HUES64 (cell line): ENCODE measurements around the gene POLR2E.

Source experiments
- H3K27ac ChIP-seq: 2 replicates; pipeline ENCODE4 v1.7.0; 2013; ENCODE audit warnings: low read depth, low read length, inconsistent platforms
- H3K27me3 ChIP-seq: 2 replicates; pipeline ENCODE4 v1.6.1; 2013; ENCODE audit warnings: mild to moderate bottlenecking, low read length; ENCODE audit not compliant: insufficient read depth
- H3K36me3 ChIP-seq: 2 replicates; pipeline ENCODE4 v1.6.1; 2013; ENCODE audit warnings: mild to moderate bottlenecking, low read length; ENCODE audit not compliant: insufficient read depth
- H3K4me1 ChIP-seq: 2 replicates; pipeline ENCODE4 v1.6.1; 2013; ENCODE audit warnings: mild to moderate bottlenecking, low read length, moderate library complexity; ENCODE audit not compliant: insufficient read depth
- H3K4me3 ChIP-seq: 2 replicates; pipeline ENCODE4 v1.5.1; 2013; ENCODE audit warnings: mild to moderate bottlenecking, low read length, moderate library complexity
- H3K9ac ChIP-seq: 2 replicates; pipeline ENCODE4 v1.6.1; 2013; ENCODE audit warnings: mild to moderate bottlenecking, low read depth, low read length
- H3K9me3 ChIP-seq: 2 replicates; pipeline ENCODE4 v1.6.1; 2013; ENCODE audit warnings: low read depth, low read length; ENCODE audit not compliant: insufficient read depth
- WGBS: fragments of 150-250, 120-280 bp; methylation state at CpG from one replicate; pipeline ENCODE4 v1.1.7; 2013; ENCODE audit warnings: missing lambda C conversion rate; 5-methylcytosine and 5-hydroxymethylcytosine counted together

The POLR2E gene

DNA sequence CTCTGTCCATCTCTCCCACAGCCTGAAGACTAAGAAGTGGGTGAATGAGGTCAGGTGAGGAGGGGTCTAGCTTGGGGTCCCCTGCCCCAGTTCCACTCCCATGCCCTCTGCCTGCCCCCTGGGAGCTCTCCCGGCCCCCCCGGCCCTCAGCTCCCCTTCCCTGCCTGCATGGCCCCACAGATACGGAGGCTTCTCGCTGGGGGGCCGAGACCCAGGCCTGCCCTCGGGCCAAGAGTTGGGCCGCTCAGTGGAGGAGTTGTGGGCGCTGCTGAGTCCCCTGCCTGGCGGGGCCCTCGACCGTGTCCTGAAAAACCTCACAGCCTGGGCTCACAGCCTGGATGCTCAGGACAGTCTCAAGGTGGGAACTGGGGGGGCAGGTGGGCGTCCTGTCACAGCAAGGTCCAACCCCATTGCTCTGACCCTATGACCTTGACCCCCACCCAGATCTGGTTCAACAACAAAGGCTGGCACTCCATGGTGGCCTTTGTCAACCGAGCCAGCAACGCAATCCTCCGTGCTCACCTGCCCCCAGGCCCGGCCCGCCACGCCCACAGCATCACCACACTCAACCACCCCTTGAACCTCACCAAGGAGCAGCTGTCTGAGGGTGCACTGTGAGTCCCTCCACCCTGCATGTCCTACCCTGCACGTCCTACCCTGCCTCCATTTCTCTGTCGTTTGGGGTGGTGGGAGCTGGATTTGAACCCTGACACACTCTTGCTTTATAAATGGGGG is 39.1 kb downstream of the POLR2E start:
- Histone ChIP-seq H3K36me3 (peaks cover 19% of the 10 kb centered on the region; the same call in 1 of the 2 replicates), H3K4me3 (no peak overlapping the region), H3K27ac (no peak overlapping the region), H3K9me3 (peaks cover 31% of the 10 kb centered on the region), H3K27me3 (no peaks in the 10 kb centered on the region), H3K9ac (no peak overlapping the region), H3K4me1 (no peaks in the 10 kb centered on the region)
- WGBS: 91% methylated on average over 20 of the region's 20 CpGs

DNA sequence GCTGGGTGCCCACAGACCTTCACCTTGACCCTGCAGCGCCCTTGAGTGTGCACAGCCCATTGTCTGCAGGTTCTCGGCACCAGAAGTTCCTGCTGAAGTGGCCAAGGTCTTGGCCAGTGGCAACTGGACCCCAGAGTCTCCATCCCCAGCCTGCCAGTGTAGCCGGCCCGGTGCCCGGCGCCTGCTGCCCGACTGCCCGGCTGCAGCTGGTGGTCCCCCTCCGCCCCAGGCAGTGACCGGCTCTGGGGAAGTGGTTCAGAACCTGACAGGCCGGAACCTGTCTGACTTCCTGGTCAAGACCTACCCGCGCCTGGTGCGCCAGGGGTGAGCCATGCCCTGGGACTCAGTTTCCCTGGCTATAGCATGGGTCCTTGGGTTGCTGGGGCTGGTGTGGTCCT is 40.1 kb downstream of the POLR2E start:
- peaks cover 31% of the 10 kb centered on the region for H3K9me3 ChIP-seq
- no peak overlapping the region for H3K27ac ChIP-seq
- H3K36me3 ChIP-seq: peaks cover 19% of the 10 kb centered on the region; the same call in 1 of the 2 replicates
- H3K27me3 ChIP-seq: no peaks in the 10 kb centered on the region
- no peak overlapping the region for H3K4me3 ChIP-seq
- H3K9ac ChIP-seq: no peak overlapping the region
- no peaks in the 10 kb centered on the region for H3K4me1 ChIP-seq
- 91% methylated on average over 14 of the region's 14 CpGs for WGBS

DNA sequence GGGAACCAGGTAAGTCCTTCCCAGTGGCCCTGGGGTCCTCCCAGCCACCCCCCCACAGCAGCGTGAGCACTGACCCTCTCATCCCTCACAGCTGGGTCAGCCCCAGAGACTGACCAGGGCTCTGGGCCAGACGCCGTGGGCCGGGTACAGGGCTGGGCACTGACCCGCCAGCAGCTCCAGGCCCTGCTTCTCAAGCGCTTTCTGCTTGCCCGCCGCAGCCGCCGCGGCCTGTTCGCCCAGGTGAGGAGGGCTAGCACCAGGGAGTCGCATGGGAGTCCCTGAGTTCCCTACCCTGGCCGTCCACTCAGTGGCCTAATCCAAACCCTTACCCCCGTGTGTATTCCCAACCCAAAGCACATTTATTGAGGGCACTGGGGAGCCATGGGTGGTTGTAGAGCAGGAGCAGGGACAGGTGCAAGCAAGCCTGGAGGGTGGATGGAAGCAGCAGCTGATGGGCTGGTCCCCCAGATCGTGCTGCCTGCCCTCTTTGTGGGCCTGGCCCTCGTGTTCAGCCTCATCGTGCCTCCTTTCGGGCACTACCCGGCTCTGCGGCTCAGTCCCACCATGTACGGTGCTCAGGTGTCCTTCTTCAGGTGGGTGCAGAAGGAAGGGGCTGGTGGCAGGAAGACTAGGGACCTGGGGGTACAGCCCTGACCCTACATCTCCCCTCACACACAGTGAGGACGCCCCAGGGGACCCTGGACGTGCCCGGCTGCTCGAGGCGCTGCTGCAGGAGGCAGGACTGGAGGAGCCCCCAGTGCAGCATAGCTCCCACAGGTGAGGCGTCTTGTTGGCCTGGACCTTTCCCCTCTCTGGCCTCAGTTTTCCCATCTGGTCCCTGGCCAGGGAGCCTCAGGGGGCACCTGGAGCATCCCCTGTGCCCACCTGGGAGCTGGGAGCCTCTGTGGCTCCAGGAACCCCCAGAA is 40.8 kb downstream of the POLR2E start:
- no peaks in the 10 kb centered on the region for H3K4me1 ChIP-seq
- no peaks in the 10 kb centered on the region for H3K27me3 ChIP-seq
- peaks cover 31% of the 10 kb centered on the region for H3K9me3 ChIP-seq
- H3K27ac ChIP-seq: no peak overlapping the region
- 95% methylated on average over 28 of the region's 28 CpGs for WGBS
- H3K4me3 ChIP-seq: no peak overlapping the region
- H3K9ac ChIP-seq: no peak overlapping the region
- peaks cover 19% of the 10 kb centered on the region; the same call in 1 of the 2 replicates for H3K36me3 ChIP-seq

DNA sequence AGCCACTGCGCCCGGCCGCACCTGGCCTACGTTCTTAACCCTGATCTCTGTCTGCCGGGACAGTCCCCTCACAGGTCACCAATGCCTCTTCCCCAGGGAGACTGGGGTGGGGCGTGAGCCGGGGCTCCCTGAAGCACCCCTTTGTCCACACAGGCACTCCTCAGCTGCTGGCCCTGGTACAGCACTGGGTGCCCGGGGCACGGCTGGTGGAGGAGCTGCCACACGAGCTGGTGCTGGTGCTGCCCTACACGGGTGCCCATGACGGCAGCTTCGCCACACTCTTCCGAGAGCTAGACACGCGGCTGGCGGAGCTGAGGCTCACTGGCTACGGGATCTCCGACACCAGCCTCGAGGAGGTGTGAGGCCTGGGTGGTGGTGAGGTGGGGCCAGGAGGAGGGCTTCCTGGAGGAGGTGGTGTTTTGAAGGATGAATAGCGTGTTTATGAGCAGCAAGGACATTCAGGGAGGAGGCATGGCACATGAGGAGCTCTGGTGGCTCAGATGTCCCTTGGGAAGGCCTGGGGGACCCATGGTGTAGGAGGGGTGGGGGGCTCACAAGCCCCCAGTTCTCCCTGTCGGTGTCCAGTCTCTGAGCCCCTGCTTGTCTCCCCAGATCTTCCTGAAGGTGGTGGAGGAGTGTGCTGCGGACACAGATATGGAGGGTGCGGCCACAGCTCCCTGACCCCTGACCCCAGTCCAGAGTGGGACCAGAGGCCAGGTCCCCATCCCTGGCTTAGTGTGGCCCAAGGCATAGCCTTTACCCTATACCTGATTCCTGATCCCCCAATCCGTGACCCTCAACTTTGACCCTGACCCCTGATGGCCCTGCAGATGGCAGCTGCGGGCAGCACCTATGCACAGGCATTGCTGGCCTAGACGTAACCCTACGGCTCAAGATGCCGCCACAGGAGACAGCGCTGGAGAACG is 41.7 kb downstream of the POLR2E start:
- H3K27ac ChIP-seq: no peak overlapping the region
- H3K27me3 ChIP-seq: no peaks in the 10 kb centered on the region
- H3K36me3 ChIP-seq: peaks cover 19% of the 10 kb centered on the region; the same call in 1 of the 2 replicates
- no peak overlapping the region for H3K9ac ChIP-seq
- H3K4me3 ChIP-seq: no peak overlapping the region
- H3K4me1 ChIP-seq: no peaks in the 10 kb centered on the region
- H3K9me3 ChIP-seq: peaks cover 25% of the 10 kb centered on the region
- 90% methylated on average over 31 of the region's 31 CpGs for WGBS

DNA sequence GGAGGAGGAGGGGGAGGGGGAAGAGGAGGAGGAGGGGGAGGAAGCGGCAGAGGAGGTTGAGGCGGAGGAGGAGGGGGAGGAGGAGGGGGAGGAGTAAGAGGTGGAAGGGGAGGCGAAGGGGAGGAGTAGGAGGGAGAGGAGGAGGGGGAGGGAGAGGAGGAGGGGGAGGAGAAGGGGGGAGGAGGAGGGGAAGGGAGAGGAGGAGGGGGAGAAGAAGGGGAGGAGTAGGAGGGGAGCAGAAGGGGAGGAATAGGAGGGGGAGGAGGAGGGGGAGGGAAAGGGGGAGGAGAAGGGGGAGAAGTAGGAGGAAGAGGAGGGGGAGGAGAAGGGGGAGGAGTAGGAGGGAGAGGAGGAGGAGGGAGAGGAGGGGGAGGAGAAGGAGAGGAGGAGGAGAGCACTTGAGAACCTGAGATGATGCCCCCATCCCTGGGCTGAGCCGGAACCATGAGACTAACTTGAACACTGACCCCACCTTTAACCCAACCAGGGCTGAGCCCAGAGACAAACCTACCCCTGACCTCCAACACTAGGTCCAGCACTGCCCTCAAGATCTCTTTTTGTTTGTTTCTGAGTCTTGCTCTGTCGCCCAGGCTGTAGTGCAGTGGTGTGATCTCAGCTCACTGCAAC is 42.7 kb downstream of the POLR2E start:
- no peaks in the 10 kb centered on the region for H3K4me1 ChIP-seq
- no peak overlapping the region for H3K4me3 ChIP-seq
- H3K36me3 ChIP-seq: peaks cover 19% of the 10 kb centered on the region; the same call in 1 of the 2 replicates
- H3K27ac ChIP-seq: no peak overlapping the region
- no peak overlapping the region for H3K9ac ChIP-seq
- H3K9me3 ChIP-seq: peaks cover 16% of the 10 kb centered on the region
- H3K27me3 ChIP-seq: no peaks in the 10 kb centered on the region
- 79% methylated on average over 3 of the region's 5 CpGs for WGBS

DNA sequence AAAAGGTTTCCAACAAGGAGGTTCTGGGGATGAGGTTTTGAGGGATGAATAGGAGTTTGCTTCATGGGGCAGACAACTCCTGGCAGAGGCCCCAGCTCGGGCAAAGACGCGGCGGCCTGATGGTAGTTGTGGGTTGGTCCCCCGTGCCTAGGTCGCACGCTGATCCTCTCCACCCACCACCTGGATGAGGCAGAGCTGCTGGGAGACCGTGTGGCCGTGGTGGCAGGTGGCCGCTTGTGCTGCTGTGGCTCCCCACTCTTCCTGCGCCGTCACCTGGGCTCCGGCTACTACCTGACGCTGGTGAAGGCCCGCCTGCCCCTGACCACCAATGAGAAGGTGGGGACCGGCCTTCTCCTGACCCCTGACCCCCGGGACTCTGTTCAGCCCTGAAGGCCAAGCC is 43.4 kb downstream of the POLR2E start:
- no peaks in the 10 kb centered on the region for H3K27me3 ChIP-seq
- peaks cover 15% of the 10 kb centered on the region; the same call in 1 of the 2 replicates for H3K36me3 ChIP-seq
- H3K4me1 ChIP-seq: no peaks in the 10 kb centered on the region
- H3K9me3 ChIP-seq: peaks cover 9% of the 10 kb centered on the region; the same call in 1 of the 2 replicates
- H3K4me3 ChIP-seq: no peak overlapping the region
- no peak overlapping the region for H3K9ac ChIP-seq
- H3K27ac ChIP-seq: no peak overlapping the region
- WGBS: 69% methylated on average over 17 of the region's 17 CpGs

DNA sequence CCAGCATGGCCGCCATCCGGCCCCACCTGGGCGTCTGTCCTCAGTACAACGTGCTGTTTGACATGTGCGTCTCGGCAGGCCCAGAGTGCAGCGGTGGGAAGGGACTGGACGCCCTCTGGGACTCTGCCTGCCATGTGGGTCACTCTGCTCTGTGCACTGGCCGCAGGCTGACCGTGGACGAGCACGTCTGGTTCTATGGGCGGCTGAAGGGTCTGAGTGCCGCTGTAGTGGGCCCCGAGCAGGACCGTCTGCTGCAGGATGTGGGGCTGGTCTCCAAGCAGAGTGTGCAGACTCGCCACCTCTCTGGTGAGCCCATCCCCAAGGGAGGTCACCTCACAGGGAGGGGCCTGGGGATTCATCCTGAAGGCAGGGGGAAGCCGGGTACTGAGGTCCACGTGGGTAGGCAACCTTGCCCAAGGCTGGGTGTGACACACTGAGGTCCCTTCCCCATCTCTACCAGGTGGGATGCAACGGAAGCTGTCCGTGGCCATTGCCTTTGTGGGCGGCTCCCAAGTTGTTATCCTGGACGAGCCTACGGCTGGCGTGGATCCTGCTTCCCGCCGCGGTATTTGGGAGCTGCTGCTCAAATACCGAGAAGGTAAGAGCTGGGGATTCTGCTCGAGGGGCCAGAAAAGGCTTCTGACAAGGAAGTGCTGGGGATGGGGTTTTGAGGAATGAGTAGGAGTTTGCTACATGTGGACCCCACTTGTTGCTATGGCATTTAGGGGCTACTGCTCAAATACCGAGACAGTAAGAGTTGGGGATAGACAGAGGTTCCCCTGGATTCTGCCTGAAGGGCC is 44.0 kb downstream of the POLR2E start:
- WGBS: 57% methylated on average over 31 of the region's 31 CpGs
- no peak overlapping the region for H3K4me3 ChIP-seq
- H3K4me1 ChIP-seq: no peaks in the 10 kb centered on the region
- peaks cover 10% of the 10 kb centered on the region; the same call in 1 of the 2 replicates for H3K36me3 ChIP-seq
- H3K9ac ChIP-seq: no peak overlapping the region
- H3K9me3 ChIP-seq: 0 out of 2 replicates have a peak, but pooled peaks cover 3% of the 10 kb centered on the region
- peak overlapping the region; percentile 25; the same call in 1 of the 2 replicates for H3K27ac ChIP-seq
- H3K27me3 ChIP-seq: no peaks in the 10 kb centered on the region

DNA sequence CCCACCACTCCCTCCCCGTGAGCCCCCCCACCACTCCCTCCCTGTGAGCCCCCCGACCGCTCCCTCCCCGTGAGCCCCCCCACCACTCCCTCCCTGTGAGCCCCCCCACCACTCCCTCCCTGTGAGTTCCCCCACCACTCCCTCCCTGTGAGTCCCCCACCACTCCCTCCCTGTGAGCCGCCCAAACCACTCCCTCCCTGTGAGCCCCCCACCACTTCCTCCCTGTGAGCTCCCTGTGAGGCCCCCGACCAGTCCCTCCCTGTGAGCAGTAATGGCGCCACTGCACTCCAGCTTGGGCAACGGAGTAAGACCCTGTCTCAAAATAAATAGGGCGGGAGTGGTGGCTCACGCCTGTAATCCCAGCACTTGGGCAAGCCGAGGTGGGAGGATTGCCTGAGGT is 45.4 kb downstream of the POLR2E start:
- H3K4me1 ChIP-seq: no peaks in the 10 kb centered on the region
- no peaks in the 10 kb centered on the region for H3K27me3 ChIP-seq
- no peak overlapping the region for H3K27ac ChIP-seq
- H3K4me3 ChIP-seq: no peak overlapping the region
- H3K9ac ChIP-seq: no peak overlapping the region
- WGBS: 52% methylated on average over 7 of the region's 11 CpGs
- 0 out of 2 replicates have a peak, but pooled peaks cover 1% of the 10 kb centered on the region for H3K36me3 ChIP-seq
- no peaks in the 10 kb centered on the region for H3K9me3 ChIP-seq

DNA sequence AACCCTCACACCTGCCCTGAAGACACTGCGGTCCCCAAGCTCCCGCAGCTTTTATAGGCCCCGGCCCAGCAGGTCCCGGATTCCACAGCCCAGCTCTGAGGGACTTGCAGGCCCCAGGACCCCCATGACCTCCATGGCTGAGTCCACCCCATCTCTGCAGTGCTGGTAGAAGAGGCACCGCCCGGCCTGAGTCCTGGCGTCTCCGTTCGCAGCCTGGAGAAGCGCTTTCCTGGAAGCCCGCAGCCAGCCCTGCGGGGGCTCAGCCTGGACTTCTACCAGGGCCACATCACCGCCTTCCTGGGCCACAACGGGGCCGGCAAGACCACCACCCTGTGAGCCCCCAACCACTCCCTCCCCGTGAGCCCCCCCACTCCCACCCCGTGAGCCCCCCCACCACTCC is 46.1 kb downstream of the POLR2E start:
- Histone ChIP-seq H3K27ac (no peak overlapping the region), H3K4me1 (no peaks in the 10 kb centered on the region), H3K9ac (no peak overlapping the region), H3K36me3 (no peaks in the 10 kb centered on the region), H3K27me3 (no peaks in the 10 kb centered on the region), H3K4me3 (no peak overlapping the region), H3K9me3 (no peaks in the 10 kb centered on the region)
- 88% methylated on average over 15 of the region's 17 CpGs for WGBS
